Astrocyte (in vitro differentiated cells and primary cell): ENCODE measurements around the gene FGD6.

ENCODE experiments used
- CTCF ChIP-seq: IDR thresholded peaks from 2 replicates; pipeline ENCODE4 v1.5.1; 2011; ENCODE audit warnings: low read depth, mild to moderate bottlenecking, inconsistent platforms, low read length, moderate library complexity; ENCODE audit not compliant: insufficient read depth
- EZH2 ChIP-seq: IDR thresholded peaks from 2 replicates; pipeline ENCODE4 v1.6.1; 2012; ENCODE audit warnings: mild to moderate bottlenecking, low read length, inconsistent platforms; ENCODE audit not compliant: insufficient read depth

- no peak for TF ChIP-seq CTCF
- no peak for TF ChIP-seq EZH2
Measured at GRCh38 chr12:95253386-95253785, 36.1 kb upstream of the FGD6 start.
